Activated B cell treated with CpG ODN at 0.5 μM for 24 hours (primary cell): ENCODE measurements around the gene NCL. TPM values are rescaled to one million over a fixed set of nuclear protein-coding genes. Genes with fewer than 3 reads are reported as not detected.
A peak's percentile ranks its signal among the peaks of the same experiment; 100 is the strongest.

ENCODE experiments used
- ATAC-seq: fragments of 200-7000 bp; cut with Tn5 transposase; one replicate; pipeline ENCODE4 v1.10.0; 2021; ENCODE audit warnings: low read depth, mild to moderate bottlenecking, moderate library complexity
- CTCF ChIA-PET: fragments of 350-600 bp; sonication (Branson Sonifier 250); formaldehyde crosslinking; loops from one replicate; lab custom pipeline; 2021; ENCODE audit warnings: antibody characterized with exemption; lab: Charles Lee
- POLR2A ChIA-PET: fragments of 350-600 bp; sonication (Branson Sonifier 250); formaldehyde crosslinking; loops from one replicate; lab custom pipeline; 2021; ENCODE audit warnings: antibody characterized with exemption; lab: Charles Lee
- DNase-seq: peaks from one replicate; pipeline ENCODE4 v3.0.0; 2022
- H3K27ac Mint-ChIP-seq: one replicate; pipeline ENCODE4 v1.8.0; 2020; ENCODE audit warnings: mixed read lengths
- H3K27me3 Mint-ChIP-seq: one replicate; pipeline ENCODE4 v1.8.0; 2021; ENCODE audit warnings: mixed read lengths
- H3K36me3 Mint-ChIP-seq: one replicate; pipeline ENCODE4 v1.8.0; 2021; ENCODE audit warnings: low read depth, mixed read lengths
- H3K4me1 Mint-ChIP-seq: one replicate; pipeline ENCODE4 v1.8.0; 2021; ENCODE audit warnings: mixed read lengths
- H3K4me3 Mint-ChIP-seq: one replicate; pipeline ENCODE4 v1.8.0; 2020; ENCODE audit warnings: mild to moderate bottlenecking, mixed read lengths
- H3K9me3 Mint-ChIP-seq: one replicate; pipeline ENCODE4 v1.8.0; 2020; ENCODE audit warnings: mixed read lengths
- intact Hi-C: fragments of 100-400 bp; cut with micrococcal nuclease; formaldehyde crosslinking; loops from one replicate; pipeline ENCODE4 v1.15.1; 2024
- total RNA-seq: library from RNA; stranded (reverse); gene quantifications from 2 replicates; pipeline ENCODE4 v1.2.3, GENCODE V29; 2022
- TF ChIP-seq, protein P1 (sequence below): fragments of 200-600 bp; IDR thresholded peaks from one replicate; pipeline ENCODE4 v1.8.0; 2022; ENCODE audit warnings: antibody characterized with exemption, mild to moderate bottlenecking

Gene NCL
- total RNA-seq, 1 donor from 2014 or later, result 693 TPM

DNA sequence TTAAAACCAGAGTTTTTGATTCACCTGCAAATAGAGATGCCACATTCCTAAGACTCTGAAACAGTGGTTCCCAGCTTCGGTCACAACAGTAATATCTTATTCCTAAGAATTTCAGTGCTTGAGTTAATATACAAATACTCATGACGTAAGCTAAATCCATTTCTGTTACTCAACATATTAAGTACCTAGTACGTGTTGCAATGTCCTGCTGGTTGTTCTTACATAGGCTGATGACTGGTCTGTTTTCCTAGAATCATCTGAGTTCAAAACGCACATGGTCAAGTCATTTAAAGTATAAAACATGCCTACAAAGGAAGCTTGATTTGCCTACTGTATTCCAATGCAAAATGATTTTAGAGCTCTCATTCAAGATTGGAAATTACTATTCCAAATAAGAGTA is 7.2 kb downstream of the NCL start:
- intact Hi-C loops, result no loop called here
- ChIA-PET CTCF (interaction anchor here (1.1 kb wide), 1 partner anchor 229 kb away, joined by 3 read pairs; no protein-coding TSS in a partner anchor), POLR2A (interaction anchor here (0.6 to 7.4 kb wide), 4 partner anchors 7 to 292 kb away, joined by 3 to 96 read pairs (median 4); partner anchors contain the start of gene NCL)
- no peak for ATAC-seq
- TF ChIP-seq, protein P1, sequence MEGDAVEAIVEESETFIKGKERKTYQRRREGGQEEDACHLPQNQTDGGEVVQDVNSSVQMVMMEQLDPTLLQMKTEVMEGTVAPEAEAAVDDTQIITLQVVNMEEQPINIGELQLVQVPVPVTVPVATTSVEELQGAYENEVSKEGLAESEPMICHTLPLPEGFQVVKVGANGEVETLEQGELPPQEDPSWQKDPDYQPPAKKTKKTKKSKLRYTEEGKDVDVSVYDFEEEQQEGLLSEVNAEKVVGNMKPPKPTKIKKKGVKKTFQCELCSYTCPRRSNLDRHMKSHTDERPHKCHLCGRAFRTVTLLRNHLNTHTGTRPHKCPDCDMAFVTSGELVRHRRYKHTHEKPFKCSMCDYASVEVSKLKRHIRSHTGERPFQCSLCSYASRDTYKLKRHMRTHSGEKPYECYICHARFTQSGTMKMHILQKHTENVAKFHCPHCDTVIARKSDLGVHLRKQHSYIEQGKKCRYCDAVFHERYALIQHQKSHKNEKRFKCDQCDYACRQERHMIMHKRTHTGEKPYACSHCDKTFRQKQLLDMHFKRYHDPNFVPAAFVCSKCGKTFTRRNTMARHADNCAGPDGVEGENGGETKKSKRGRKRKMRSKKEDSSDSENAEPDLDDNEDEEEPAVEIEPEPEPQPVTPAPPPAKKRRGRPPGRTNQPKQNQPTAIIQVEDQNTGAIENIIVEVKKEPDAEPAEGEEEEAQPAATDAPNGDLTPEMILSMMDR, result no peak
- Mint-ChIP-seq H3K36me3 (peaks cover 96% of the 10 kb centered on the region), H3K27me3 (no peaks in the 10 kb centered on the region), H3K4me3 (no peak overlapping the region), H3K9me3 (no peaks in the 10 kb centered on the region), H3K4me1 (peaks cover 21% of the 10 kb centered on the region), H3K27ac (no peak overlapping the region)
- DNase-seq, result no peak

DNA sequence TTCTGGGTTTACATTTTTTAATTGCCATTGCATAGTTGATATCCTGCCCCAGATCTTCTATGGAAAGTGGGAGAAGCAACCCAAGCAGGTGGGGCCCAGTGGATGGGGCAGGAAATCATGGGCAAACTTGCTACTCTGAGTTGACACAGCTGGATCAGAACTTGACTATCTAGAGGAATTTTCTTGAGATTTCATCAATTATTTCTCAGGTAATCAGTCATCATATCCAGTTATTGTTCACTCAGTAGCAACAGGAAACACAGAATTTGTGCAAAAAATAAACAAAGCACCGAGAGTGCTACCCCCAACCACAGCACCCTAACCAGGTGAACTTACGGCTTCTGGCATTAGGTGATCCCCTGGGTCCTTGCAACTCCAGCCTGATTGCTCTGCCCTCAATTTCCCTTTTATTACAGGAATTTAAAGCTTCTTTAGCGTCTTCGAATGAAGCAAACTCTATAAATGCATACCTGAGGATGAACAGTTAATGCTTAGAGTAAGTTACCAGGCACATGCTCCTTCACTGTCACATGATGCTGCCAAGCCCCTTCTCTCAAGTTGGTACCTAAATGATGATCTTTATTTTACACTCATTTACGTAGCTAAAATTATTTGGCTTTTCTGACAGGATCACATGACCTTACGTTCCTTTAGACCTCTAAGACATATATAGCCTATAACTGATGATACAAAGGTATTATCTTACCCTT is 7.8 kb downstream of the NCL start:
- TF ChIP-seq, protein P1, result no peak
- Mint-ChIP-seq H3K4me3 (no peak overlapping the region), H3K36me3 (peaks cover 96% of the 10 kb centered on the region), H3K4me1 (peaks cover 21% of the 10 kb centered on the region), H3K9me3 (no peaks in the 10 kb centered on the region), H3K27ac (no peak overlapping the region), H3K27me3 (no peaks in the 10 kb centered on the region)
- ChIA-PET POLR2A (interaction anchor here (0.6 to 7.4 kb wide), 2 partner anchors 8 to 293 kb away, joined by 5 to 96 read pairs; partner anchors contain the start of gene NCL), CTCF (no interaction called here)
- ATAC-seq (no peak), DNase-seq (no peak)
- intact Hi-C loops, result no loop called here

DNA sequence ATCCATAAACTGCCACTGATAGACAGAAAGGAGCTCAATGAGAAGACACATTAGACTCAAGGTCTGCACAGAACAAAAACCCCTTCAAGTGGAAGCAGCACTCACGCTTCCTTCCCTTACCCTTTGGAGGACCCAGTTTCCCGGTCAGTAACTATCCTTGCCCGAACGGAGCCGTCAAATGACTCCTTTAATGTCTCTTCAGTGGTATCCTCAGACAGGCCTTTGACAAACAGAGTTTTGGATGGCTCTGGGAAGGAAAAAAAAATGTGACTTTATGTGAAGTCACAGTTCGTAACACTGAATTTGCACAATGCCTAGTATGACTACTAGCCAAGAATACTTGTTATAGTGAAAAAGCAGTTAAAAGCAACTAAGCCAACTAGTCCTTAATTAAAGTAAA is 8.4 kb downstream of the NCL start:
- intact Hi-C loops, result no loop called here
- H3K27me3 Mint-ChIP-seq, result no peaks in the 10 kb centered on the region
- CTCF ChIA-PET, result no interaction called here
- POLR2A ChIA-PET, result interaction anchor here (7.4 kb wide), 1 partner anchor 8 kb away, joined by 96 read pairs; the partner anchor contains the start of gene NCL
- no peak overlapping the region for H3K4me3 Mint-ChIP-seq
- no peak overlapping the region for H3K27ac Mint-ChIP-seq
- DNase-seq (no peak), ATAC-seq (no peak)
- TF ChIP-seq, protein P1, result no peak
- H3K36me3 Mint-ChIP-seq, result peaks cover 93% of the 10 kb centered on the region
- H3K4me1 Mint-ChIP-seq, result peaks cover 18% of the 10 kb centered on the region
- H3K9me3 Mint-ChIP-seq, result no peaks in the 10 kb centered on the region

- H3K4me3 Mint-ChIP-seq, result no peak overlapping the region
Measured at GRCh38 chr2:231455222-231455621, 9.1 kb downstream of the NCL start.

More at GRCh38 chr2:231455222-231455621, 9.1 kb downstream of the NCL start:
- Mint-ChIP-seq H3K27ac (peak overlapping the region; percentile 18), H3K36me3 (peaks cover 86% of the 10 kb centered on the region), H3K4me1 (peaks cover 13% of the 10 kb centered on the region), H3K9me3 (no peaks in the 10 kb centered on the region), H3K27me3 (no peaks in the 10 kb centered on the region)
- DNase-seq (no peak), ATAC-seq (no peak)
- TF ChIP-seq, protein P1, result no peak
- ChIA-PET POLR2A (interaction anchor here (0.7 to 7.4 kb wide), 4 partner anchors 9 to 257 kb away, joined by 3 to 96 read pairs (median 6); partner anchors contain the start of genes ARMC9 and NCL), CTCF (interaction anchor here (3.9 kb wide), 1 partner anchor 351 kb away, joined by 45 read pairs; no protein-coding TSS in a partner anchor)
- intact Hi-C loops, result no loop called here
